H1 (cell line): ENCODE measurements around the gene SNTN. TPM values are rescaled to one million over a fixed set of nuclear protein-coding genes. Genes with fewer than 3 reads are reported as not detected.

Source experiments
- CHD7 ChIP-seq: fragments of 300-600 bp; sonication (generic); IDR thresholded peaks from 2 replicates; pipeline ENCODE4 v1.7.1; 2012; ENCODE audit warnings: low read length, moderate library complexity, mild to moderate bottlenecking, inconsistent platforms; ENCODE audit not compliant: insufficient replicate concordance
- CTBP2 ChIP-seq: IDR thresholded peaks from 2 replicates; pipeline ENCODE4 v1.7.0; 2011; ENCODE audit warnings: borderline replicate concordance, mild to moderate bottlenecking, moderate library complexity, mixed read lengths, low read length; ENCODE audit not compliant: insufficient read depth, insufficient read length
- CTCF ChIP-seq, 3 experiments: IDR thresholded peaks; 1 replicate in 2 of 3; 2 replicates in 1 of 3; pipeline versions ENCODE4 v1.5.1 to v1.6.1; 2011; ENCODE audit warnings: low read length in 3 of 3, mild to moderate bottlenecking in 3 of 3, inconsistent platforms in 2 of 3, low read depth in 1 of 3, moderate library complexity in 1 of 3; ENCODE audit not compliant: insufficient read depth in 1 of 3; ENCODE audit errors: control extremely low read depth in 1 of 3
- HDAC2 ChIP-seq, 2 experiments: fragments of 300-600 bp in 1 of 2; sonication (generic) in 1 of 2; IDR thresholded peaks; 2 replicates each; pipeline ENCODE4 v1.6.1; 2011 to 2012; ENCODE audit warnings: low read depth in 2 of 2, low read length in 2 of 2, mild to moderate bottlenecking in 2 of 2, moderate library complexity in 2 of 2, borderline replicate concordance in 1 of 2, inconsistent platforms in 1 of 2
- MAFK ChIP-seq: IDR thresholded peaks from 2 replicates; pipeline ENCODE4 v1.6.1; 2012; ENCODE audit warnings: low read depth, mild to moderate bottlenecking, improper control_type of control experiment, low read length
- SIRT6 ChIP-seq: IDR thresholded peaks from one replicate; pipeline ENCODE4 v1.7.1; 2012; ENCODE audit warnings: low read length, inconsistent platforms
- SIX5 ChIP-seq: IDR thresholded peaks from 2 replicates; pipeline ENCODE4 v1.6.1; 2011; ENCODE audit warnings: mild to moderate bottlenecking, low read depth, low read length
- YY1 ChIP-seq: IDR thresholded peaks from 2 replicates; pipeline ENCODE4 v1.6.1; 2011; ENCODE audit warnings: low read depth, mild to moderate bottlenecking, low read length
- polyA plus RNA-seq, 7 experiments: library from polyadenylated mRNA; depleted of rRNA in 3 of 7; stranded (reverse) in 5 of 7; unstranded in 2 of 7; fragments of >200 nt in 5 of 7; fragments of 200-250 nt in 2 of 7; gene quantifications; 1 replicate in 5 of 7; 2 replicates in 1 of 7; 4 replicates in 1 of 7; pipeline versions ENCODE4 v1.2.1 to v1.2.3, GENCODE V29; 2011 to 2013; ENCODE audit warnings: missing spikeins in 2 of 7, mixed read lengths in 2 of 7
- total RNA-seq: library from RNA; stranded (reverse); fragmentation: NEBNext Ultra II Directional; extraction: Animal tissue kit (Norgen Biotek cat#: 25700); gene quantifications from 2 replicates; pipeline ENCODE4 v1.2.1, GENCODE V29; 2021

The SNTN gene
- total and polyA plus RNA-seq, 2 of the 8 experiments (the other 6 are each of a cell fraction or from before 2014, with no cell fraction given) = not detected

GRCh38 chr3:63655519-63655918 is 3.0 kb downstream of the SNTN start (continued):
- TF ChIP-seq CHD7 (no peak), SIX5 (no peak), CTCF (IDR thresholded peaks at IDR 0.05; ENCODE audit: control extremely low read depth in 1 of 3, insufficient read depth in 1 of 3, low read depth in 1 of 3, low read length in 3 of 3) (no peak), CTBP2 (no peak), SIRT6 (no peak), YY1 (no peak), HDAC2 (IDR thresholded peaks at IDR 0.05; ENCODE audit: borderline replicate concordance in 1 of 2, low read depth in 2 of 2, low read length in 2 of 2) (no peak), MAFK (no peak)
